Stimulated activated CD4-positive, alpha-beta T cell treated with anti-CD3 and anti-CD28 coated beads, Interleukin-15, amount 100 ng/mL, for 48 hours (primary cell): ENCODE measurements around the gene MYL12A.
"Not testable (repeated sequence)": the region's sequence is repeated elsewhere in the genome, so short reads cannot be mapped to it uniquely, and the experiment has no call there.

Experiments used
- DNase-seq, 2 donors: peaks; one replicate each; pipeline ENCODE4 v3.0.0-alpha.2; 2020; ENCODE audit warnings: low read depth in 2 of 2

MYL12A gene

DNA sequence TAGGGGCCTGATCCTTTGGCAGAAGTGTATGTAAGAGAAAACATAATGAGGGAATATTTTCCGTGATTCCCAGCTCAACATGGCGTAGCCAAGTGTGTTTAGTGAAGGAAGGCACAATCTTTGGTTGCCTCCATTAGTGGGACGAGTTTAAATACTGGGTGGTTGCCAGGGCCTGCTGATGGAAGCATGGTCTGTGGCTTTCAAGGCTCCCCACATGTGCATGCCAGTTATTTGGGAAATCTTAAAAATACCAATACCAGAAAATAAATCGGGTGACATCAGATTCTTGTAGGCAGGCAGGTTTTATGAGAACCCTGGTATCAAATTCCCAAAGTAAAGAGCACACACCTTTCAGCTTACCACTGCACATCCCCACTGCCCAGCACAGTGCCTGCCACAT lies 7.1 kb downstream of the MYL12A start:
- no peak for DNase-seq

DNA sequence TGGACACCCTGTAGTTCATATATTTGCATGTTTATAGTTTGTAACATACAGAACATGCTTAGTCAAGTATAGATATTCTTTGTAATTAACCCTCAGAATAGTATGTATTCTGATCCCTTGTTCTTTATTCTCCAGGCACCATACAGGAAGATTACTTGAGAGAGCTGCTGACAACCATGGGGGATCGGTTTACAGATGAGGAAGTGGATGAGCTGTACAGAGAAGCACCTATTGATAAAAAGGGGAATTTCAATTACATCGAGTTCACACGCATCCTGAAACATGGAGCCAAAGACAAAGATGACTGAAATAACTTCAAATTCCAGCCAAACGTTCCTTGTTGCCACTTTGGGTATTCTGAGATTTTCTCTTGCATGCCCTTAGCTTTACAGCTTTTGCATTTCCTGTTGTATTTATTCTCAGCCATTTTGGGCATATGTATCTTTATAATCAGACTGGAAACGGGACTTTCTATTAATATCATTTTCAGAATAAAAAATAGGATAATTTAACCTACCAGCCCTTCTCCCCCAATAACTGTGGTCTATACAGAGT lies 8.1 kb downstream of the MYL12A start:
- no peak for DNase-seq

DNA sequence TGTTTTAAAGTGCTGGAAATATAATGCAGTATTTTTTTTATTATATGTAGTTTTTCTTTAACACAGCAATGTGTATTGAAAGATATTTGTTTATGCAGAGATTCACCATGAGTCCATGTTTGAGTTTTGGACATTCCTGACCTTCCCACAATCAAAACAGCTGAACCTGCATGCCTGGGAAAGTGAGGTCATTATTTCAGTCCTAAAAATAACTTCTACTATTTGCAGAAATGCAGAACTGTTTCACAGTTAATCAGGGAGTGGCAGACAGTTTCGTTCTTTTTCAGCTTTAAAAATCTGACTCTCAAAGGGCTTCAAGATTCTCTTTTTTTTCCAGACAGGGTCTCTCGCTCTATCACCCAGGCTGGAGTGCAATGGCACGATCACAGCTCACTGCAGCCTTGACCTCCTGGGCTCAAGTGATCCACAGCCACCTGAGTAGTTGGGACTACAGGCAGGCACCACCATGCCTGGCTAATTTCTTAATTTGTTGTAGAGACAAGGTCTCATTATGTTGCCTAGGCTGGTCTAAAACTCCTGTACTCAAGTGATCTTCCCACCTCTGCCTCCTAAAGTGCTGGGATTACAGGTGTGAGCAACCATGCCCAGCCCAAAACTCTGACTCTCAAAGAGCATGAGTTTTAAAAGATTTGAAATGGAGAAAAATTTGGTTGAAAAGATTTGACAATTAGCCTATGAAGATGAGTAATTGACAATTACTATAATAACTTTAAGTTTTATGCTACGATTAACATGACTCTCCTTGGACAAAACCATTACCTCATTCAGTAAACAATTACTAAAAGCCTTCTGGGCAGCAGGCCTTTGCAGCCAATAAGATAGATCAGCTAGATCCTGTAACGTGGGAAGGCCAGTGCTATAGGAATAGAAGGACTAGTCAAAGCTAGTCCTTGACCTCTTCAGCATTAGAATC lies 9.4 kb downstream of the MYL12A start:
- DNase-seq = no peak

DNA sequence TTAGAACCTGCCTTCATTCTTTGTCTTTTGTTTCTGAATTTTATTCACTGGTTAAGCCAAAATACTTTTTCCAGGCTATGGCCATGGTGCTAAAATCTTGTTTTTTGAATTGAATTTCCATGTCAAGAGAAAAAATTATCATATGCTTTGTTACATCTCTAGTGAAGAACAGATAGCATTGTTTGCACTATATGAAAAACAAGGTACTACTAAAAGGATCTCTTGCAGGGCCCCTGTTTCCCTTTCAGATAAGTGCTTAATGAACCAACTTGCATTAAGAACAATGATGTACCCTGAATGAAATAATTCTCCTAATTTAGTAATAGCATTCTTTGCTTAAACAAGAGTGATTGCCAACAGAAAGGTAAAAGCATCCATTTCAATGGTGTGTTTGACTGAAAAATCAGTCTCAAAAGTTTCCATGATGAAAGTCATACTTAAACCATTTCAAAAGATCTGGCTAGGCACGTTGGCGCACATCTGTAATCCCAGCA lies 10.1 kb downstream of the MYL12A start:
- no peak for DNase-seq

DNA sequence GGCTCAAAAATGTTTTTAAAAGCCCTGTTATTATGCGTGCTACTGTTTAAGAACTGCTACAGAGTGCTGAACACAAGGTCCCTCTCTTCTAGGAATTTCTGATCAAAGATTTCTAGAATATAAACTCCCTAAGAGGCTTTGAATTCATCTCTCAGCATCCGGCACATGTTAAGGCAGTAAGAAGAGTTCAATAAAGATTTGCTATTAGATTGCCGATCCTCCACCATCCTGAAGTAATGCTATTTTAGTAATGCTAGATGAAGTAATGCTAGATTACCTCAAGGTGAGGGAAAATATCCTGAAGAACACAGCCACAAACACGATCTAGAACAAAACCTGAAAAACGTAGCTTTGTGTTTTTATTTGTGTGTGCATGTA lies 13.4 kb downstream of the MYL12A start:
- DNase-seq = no peak

DNA sequence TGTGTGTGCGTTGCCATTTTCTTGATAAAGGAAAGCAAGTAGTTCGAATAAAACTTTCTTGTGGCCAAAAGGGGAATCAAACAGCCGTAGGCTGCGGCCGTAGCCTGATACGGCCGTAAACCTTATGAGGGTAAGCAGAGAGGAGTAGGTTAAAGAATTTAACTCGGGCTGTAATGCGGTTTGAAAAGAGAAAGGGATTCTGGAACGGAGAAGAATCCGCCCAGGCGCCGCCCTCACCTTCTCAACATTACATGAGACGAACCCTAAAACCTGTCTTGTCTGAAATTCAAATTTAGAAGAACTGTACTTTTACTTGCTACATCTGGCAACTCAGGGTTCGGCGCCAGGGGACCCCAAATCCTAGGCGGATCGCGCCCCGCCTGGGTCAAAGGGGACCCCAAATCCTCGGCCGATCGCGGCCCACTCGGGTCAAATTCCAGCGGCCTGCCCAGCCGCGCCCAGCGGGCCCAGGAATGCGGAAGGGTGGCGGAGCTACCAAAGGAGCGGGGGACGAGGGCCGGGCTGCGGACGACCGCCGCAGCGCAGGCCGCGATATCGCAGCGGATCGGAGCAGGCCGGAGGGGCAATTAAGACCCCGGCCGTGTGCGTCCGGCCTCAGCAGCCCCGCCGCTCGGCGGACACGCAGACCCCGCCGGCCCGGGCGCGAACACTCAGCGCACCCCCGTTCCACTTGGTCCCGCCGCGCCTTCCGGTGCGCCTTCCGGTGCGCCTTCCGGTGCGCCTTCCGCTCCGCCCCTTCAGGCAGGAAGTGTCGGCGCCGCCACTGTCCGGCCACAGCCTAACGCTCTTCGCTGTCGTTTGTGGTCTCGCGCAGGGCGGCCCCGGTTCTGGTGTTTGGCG lies 14.0 kb downstream of the MYL12A start, which contains the start of gene MYL12B:
Gene MYL12B, plus strand, starts transcription at position 761 of the 861 bp plus-strand sequence. CDS start 10,766 bp downstream, outside the sequence.
- peak; percentile 62 to 65 for DNase-seq

DNA sequence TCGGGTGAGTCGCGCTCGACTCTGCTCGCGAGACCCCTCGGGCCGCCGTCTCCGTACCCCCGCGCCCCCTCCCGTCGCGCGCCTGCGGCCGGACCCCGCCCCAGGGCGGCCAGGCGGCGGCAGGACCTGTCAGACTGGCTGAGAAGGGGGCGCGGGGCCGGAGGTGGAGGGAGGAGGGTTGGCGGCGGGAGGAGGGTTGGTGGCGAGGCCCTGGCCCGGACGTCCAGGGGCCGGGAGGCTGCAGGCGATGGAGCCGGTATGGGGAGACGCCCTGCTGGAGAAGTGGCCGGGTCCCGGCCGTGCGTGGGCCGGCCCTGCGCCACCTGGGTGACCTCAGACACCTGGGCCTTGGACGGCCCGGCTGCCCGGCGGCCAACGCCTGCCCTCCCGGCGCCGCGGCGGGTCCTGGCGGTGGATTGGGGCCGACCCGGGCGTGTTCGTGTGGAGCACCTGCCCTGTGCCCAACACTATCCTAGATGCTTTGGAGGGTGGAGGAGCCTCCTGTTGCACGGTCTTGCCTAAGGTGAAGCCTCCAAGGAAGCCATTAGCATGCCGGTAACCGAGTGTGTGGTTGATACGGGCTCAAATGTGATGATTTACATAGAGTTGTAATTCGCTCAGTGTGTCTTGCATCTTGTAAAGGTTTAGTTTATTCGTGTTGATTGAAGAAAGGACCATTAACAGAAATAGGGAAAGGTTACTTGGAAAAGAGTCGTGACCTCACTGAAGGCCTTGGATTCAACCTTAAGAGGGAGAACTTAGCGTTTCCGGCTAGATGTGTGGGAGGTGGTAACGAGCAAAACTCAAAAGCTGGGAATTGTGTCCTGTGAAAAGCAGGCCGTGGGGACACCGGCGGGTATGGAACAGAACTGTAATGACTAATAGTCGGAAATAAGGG lies 14.9 kb downstream of the MYL12A start:
- peak in 1 of 2 donors; percentile 25 for DNase-seq

DNA sequence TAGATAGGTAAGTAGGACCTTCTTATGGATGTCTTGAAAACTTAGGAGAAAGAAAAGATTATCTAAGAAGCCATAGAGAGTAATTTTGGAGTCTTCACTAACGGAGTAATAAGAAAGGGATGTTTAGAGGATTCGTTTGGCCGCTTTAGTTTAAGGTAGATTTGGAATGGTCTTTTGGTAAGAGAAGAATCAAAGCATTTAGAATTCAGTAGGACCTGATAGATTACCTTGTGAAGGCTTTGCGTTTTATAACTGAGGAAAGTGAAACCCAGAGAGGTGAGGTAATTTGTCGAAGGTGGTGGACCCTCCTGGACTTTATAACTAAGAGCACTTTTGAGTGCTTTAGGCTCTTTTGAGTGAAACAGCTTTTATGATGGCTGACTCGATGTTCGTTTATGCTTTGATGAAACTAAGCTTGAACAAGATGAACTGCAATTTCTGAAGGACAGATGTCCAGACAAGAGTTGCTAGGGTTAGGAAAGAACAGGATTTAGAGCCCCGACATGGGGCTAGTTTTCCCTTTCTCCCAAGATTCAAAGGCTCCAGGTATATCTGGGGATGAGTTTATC lies 15.6 kb downstream of the MYL12A start:
- no peak for DNase-seq

DNA sequence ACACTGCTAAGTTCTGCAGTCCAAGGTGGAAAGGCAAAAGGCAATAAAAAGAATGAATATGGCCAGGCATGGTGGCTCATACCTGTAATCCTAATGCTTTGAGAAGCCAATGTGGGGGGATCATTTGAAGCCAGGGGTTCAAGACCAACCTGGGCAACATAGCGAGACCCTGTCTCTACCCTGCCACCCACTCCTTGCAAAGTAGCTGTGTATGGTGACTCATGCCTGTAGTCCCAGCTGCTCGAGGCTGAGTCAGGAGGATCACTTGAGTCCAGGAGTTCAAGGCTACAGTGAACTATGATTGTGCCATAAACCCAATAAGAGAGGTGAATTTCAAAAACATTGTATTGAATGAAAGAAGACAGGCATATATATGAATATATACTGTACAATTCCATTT lies 16.8 kb downstream of the MYL12A start:
- DNase-seq = no peak

DNA sequence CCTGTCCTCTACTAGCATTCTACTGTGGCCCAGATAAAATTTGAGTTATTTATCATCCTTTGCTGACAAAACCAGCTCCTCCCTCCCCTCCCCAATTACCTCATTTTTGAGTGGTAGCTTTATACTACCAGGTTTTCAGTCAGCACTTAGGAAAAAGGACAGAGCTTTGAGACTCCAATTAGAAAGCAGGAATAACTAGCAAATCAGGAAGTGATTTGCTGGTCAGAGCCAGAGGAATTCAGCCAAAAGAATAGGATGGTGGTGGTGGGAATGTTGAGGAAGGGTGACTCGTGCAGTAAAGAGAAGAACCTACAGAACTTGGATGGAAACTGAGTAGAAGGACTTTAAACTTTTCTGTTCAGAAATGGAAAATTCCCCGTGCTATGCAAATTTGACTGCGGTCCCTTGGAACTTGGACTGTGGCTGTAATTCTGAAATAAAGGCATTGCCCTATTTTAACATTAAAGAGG lies 18.0 kb downstream of the MYL12A start:
- DNase-seq = no peak

DNA sequence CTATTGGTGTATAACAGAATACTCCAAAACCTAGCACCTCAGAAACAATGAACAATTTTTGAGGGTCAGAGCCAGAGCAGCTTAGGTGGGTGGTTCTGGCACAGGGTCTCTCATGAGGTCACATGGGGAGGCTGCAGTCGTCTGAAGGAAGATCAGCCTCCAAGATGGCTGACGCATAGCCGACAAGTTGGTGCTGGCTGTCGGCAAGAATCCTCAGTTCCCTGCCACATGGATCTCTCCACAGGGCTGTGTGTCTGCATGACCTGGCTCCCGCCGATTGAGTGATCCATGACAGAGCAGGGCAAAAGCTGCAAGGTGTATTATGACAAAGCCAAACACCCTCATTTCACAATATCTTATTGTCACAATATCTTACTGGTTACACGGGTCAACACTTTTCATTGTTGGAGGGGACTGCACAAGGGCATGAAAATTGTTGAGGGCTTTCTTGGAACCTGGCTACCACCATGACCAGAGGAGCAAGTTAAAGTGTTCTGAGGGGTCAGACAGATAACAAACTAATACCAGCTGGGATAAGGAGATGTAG lies 18.5 kb downstream of the MYL12A start:
- DNase-seq = no peak

DNA sequence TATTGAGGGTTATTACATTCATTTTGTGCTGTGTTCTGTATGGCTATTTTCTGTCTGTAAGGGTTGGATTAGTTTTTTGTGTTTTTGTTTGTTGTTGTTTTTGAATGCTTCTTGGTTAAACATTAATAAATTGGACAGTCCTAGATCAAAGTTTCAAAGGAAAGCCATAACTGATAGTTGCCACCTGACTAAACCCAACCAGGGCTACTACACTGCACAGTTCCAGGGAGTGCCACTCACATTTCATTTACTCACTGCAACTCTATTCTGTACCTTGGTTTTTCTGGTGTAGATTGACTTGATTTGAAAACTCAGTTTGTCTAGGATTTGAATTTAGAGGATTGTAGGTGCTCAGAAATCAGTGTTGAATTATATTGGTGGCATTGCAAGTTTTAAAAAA lies 20.7 kb downstream of the MYL12A start:
- no peak for DNase-seq

DNA sequence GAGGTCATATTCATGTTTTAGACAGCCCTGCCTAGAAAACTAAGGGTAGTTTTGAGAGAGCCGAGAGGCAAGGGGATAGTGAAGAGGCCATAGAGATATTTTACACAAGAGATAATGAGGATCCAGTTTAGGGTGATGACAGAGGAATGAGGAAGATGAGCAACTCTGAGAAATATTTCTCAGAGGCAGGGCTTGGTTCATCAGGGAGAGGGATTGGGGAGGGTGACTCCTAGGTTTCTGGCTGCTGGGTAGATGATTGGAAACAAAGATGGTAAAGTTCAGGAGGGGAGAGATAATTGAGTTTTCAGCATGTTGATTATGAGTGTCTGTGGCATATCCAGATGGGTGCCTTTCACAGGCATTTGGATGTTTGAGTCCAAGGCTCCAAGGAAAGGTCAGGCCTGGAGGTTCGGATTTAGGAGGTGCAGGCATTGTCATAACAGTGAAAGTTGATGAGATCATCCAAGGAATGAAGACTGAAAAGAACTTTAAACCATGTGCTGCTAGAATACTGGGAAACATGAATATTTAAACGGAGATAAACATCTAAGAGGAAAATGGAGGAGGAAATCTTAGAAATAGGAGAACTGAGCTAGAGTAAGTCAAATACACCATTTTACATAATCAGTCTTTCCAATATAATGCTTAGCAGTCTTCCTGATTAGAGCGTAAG lies 21.8 kb downstream of the MYL12A start:
- DNase-seq = no peak

DNA sequence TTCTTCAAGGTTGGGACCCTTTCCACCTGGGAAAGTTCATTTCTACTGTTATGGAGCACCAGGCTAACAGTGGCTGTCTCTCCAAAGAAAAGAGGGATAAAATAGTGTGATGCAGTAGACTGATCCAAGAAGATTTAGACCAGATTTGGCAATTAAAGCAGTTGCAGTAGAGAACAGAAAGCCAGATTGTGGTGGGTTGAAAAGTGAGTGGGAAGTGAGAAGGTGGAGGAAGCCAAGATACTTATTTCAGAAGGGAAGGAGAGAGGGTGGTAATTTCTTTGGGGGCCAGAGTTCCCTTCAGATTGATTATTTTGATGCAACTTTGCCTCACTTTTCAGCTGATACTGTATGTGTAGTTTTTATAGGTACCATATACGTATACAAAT lies 22.3 kb downstream of the MYL12A start:
- no peak for DNase-seq

DNA sequence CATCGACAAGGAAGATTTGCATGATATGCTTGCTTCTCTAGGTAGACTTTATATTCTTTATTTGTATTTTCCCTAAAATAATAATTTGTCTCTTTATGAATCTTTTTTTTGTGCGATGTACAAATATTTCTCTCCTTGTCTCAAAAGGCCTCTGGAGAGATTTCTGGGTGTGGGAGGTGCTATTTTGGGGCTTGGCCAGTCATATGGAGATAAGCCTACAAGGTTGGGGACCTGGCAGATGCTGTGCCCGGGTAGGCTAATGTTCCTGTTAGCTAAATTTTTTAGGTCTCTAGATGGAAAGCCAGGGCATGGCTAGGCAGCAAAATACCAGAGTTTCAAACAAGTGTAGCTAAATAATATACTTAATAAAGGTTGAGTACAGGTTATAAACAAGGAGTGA lies 25.4 kb downstream of the MYL12A start:
- no peak for DNase-seq

DNA sequence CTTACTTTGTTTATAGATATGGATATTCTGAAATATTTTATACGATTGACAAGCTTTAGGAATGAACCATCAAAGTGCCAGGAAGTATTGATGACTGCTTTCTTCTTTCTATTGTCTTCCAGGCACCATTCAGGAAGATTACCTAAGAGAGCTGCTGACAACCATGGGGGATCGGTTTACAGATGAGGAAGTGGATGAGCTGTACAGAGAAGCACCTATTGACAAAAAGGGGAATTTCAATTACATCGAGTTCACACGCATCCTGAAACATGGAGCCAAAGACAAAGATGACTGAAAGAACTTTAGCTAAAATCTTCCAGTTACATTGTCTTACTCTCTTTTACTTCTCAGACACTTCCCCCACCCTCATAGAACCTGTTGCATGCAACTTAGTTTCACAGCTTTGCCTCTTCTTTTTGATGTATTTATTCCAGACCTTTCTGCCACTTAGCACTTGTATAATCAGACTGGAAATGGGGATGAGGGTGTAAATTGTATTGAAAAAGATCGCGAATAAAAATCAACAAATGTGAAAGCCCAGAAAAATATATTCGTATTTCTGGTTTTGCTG lies 30.1 kb downstream of the MYL12A start:
- DNase-seq = not testable (repeated sequence)

DNA sequence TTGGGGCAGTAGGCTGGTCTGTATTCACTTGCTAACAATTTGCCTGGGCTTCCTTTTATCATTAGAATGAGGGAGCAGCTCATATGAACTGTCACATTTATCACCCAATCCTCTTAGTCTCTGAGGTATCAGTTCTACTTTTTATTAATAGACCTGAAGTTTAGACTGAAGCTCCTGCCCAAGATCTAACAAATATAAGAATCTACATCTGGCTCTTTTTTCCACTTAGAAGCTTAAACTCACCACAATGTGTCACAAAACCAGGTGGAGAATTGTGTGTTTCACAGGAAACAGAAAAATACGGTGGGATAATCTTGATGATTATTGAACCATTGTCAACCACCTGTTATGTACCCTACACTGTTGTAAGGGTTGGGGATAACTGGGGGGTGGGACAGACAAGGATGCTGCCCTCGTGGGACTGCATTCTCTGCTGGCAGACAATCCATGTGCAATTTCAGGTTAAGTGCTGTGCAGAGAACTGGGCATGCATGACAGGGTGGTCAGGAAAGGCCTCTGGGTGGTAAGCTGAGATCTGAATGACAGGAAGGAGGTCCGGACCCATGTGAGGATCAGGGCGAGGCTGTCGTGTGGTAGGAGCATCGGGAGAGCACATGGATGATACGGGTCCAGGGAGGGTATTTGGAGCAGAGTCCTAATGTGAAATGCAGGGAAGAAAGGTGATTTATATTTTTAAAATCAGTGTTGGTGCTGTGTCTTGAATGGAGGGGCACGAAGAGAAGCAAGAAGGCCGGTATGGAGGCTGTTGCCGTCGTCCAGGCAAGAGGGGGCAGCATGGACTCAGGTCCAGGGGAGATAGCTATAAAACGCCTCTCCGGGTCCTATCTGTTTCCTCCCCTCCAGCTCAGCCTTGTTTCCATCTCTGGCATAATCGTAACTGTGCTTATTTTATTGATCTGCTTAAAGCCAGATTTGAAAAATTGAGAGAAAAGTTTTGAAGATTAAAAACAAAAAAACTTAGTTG lies 31.9 kb downstream of the MYL12A start:
- DNase-seq = no peak
